ENCODE measurements around the gene PTS. TPM values are rescaled to one million over a fixed set of nuclear protein-coding genes. Genes with fewer than 3 reads are reported as not detected.

The PTS gene
- total RNA-seq, 2 donors from 2014 or later, result 44.2 to 51.8 TPM

GRCh38 chr11:112248201-112248600 is 22.0 kb downstream of the PTS start:
- intact Hi-C loops (cut with DNase I), result no loop called here

GRCh38 chr11:112249871-112250610 is 23.8 kb downstream of the PTS start:
- intact Hi-C loops (cut with DNase I), result no loop called here
- DNase-seq (ENCODE audit: low spot score), result no peak

More at GRCh38 chr11:112248201-112248600, 22.0 kb downstream of the PTS start:
- no peak for DNase-seq (ENCODE audit: low spot score)

GRCh38 chr11:112253605-112254242 is 27.5 kb downstream of the PTS start:
- no peak for DNase-seq (ENCODE audit: low spot score)
- intact Hi-C loops (cut with DNase I), result no loop called here

- DNase-seq (ENCODE audit: low spot score), result no peak
- intact Hi-C loops (cut with DNase I), result no loop called here
These were observed 29.0 kb downstream of the PTS start for GRCh38 chr11:112255067-112255720.

GRCh38 chr11:112260490-112260889 is 34.3 kb downstream of the PTS start, which contains the start of gene PLET1:
TSS of gene PLET1 (minus strand) at chr11:112260860. CDS start at chr11:112260589, 271 bp downstream.
- DNase-seq (ENCODE audit: low spot score), result no peak
- intact Hi-C loops (cut with DNase I), result no loop called here

GRCh38 chr11:112265659-112266409 is 39.6 kb downstream of the PTS start:
- intact Hi-C loops (cut with DNase I), result no loop called here
- no peak for DNase-seq (ENCODE audit: low spot score)

GRCh38 chr11:112266410-112266778 is 40.2 kb downstream of the PTS start:
- intact Hi-C loops (cut with DNase I), result no loop called here
- no peak for DNase-seq (ENCODE audit: low spot score)

- intact Hi-C loops (cut with DNase I), result no loop called here
- no peak for DNase-seq (ENCODE audit: low spot score)
These were observed 41.0 kb downstream of the PTS start for GRCh38 chr11:112267188-112267591.

- intact Hi-C loops (cut with DNase I), result no loop called here
- no peak for DNase-seq (ENCODE audit: low spot score)
These were observed 42.2 kb downstream of the PTS start for GRCh38 chr11:112268406-112268805.

GRCh38 chr11:112269139-112269538 is 42.9 kb downstream of the PTS start:
- intact Hi-C loops (cut with DNase I), result no loop called here
- DNase-seq (ENCODE audit: low spot score), result no peak

GRCh38 chr11:112270551-112271180 is 44.4 kb downstream of the PTS start:
- intact Hi-C loops (cut with DNase I), result no loop called here
- no peak for DNase-seq (ENCODE audit: low spot score)

GRCh38 chr11:112271242-112271641 is 45.0 kb downstream of the PTS start:
- DNase-seq (ENCODE audit: low spot score), result no peak
- intact Hi-C loops (cut with DNase I), result no loop called here

GRCh38 chr11:112273066-112273465 is 46.8 kb downstream of the PTS start:
- no peak for DNase-seq (ENCODE audit: low spot score)
- intact Hi-C loops (cut with DNase I), result no loop called here

GRCh38 chr11:112274007-112274783 is 48.0 kb downstream of the PTS start:
- intact Hi-C loops (cut with DNase I), result no loop called here
- DNase-seq (ENCODE audit: low spot score), result no peak

- DNase-seq (ENCODE audit: low spot score), result no peak
- intact Hi-C loops (cut with DNase I), result no loop called here
These were observed 50.8 kb downstream of the PTS start for GRCh38 chr11:112277029-112277428.

GRCh38 chr11:112277941-112278340 is 51.7 kb downstream of the PTS start:
- DNase-seq (ENCODE audit: low spot score), result no peak
- intact Hi-C loops (cut with DNase I), result no loop called here

GRCh38 chr11:112278803-112279202 is 52.6 kb downstream of the PTS start:
- intact Hi-C loops (cut with DNase I), result no loop called here
- DNase-seq (ENCODE audit: low spot score), result no peak

GRCh38 chr11:112279901-112280267 is 53.7 kb downstream of the PTS start:
- peak; percentile 90 for DNase-seq (ENCODE audit: low spot score)
- intact Hi-C loops (cut with DNase I), result loop anchor here (2.0 to 10.0 kb wide), 3 partner anchors 58 to 1005 kb away; no protein-coding TSS in a partner anchor
